OCI-LY1 (cell line): ENCODE data around the gene FN1.

Experiments
- H2AFZ ChIP-seq: fragments of 200-600 bp; sonication (generic), shearing (Covaris generic); 2 replicates; pipeline ENCODE4 v1.6.0; 2014; ENCODE audit warnings: antibody characterized with exemption, mild to moderate bottlenecking, low read length
- H3F3A ChIP-seq: fragments of 200-600 bp; sonication (generic), shearing (Covaris generic); 2 replicates; pipeline ENCODE4 v1.6.0; 2014; ENCODE audit warnings: mild to moderate bottlenecking, antibody characterized with exemption, low read length, moderate library complexity; ENCODE audit not compliant: insufficient read depth
- H3K27ac ChIP-seq: fragments of 200-600 bp; sonication (generic); 2 replicates; pipeline ENCODE4 v1.5.1; 2014; ENCODE audit warnings: low read length, mixed run types, mild to moderate bottlenecking, low read depth; ENCODE audit not compliant: poor library complexity, severe bottlenecking
- H3K27me3 ChIP-seq: fragments of 200-600 bp; sonication (generic); 2 replicates; pipeline ENCODE4 v1.6.0; 2014; ENCODE audit warnings: antibody characterized with exemption, mild to moderate bottlenecking, low read length, moderate library complexity; ENCODE audit not compliant: insufficient read depth
- H3K36me3 ChIP-seq: fragments of 200-600 bp; sonication (generic); 2 replicates; pipeline ENCODE4 v1.6.1; 2014; ENCODE audit warnings: mild to moderate bottlenecking, antibody characterized with exemption, low read length, moderate library complexity, mixed read lengths; ENCODE audit not compliant: insufficient read depth
- H3K4me1 ChIP-seq: fragments of 200-600 bp; sonication (generic); 2 replicates; pipeline ENCODE4 v1.5.1; 2014; ENCODE audit warnings: mild to moderate bottlenecking, low read length, moderate library complexity; ENCODE audit not compliant: insufficient read depth, severe bottlenecking
- H3K4me2 ChIP-seq: fragments of 200-600 bp; sonication (generic), shearing (Covaris generic); 2 replicates; pipeline ENCODE4 v1.6.1; 2014; ENCODE audit warnings: low read length
- H3K4me3 ChIP-seq: fragments of 200-600 bp; sonication (generic); 2 replicates; pipeline ENCODE4 v1.5.1; 2014; ENCODE audit warnings: low read length, low read depth, mild to moderate bottlenecking, mixed read lengths; ENCODE audit not compliant: poor library complexity, severe bottlenecking
- H3K79me2 ChIP-seq: fragments of 200-600 bp; shearing (Covaris generic); 2 replicates; pipeline ENCODE4 v1.6.1; 2016; ENCODE audit warnings: mixed run types, low read length, mixed read lengths; ENCODE audit not compliant: insufficient read depth
- H3K9ac ChIP-seq: fragments of 200-600 bp; sonication (generic), shearing (Covaris generic); 2 replicates; pipeline ENCODE4 v1.6.1; 2014; ENCODE audit warnings: mild to moderate bottlenecking, low read length, mixed read lengths
- H3K9me2 ChIP-seq: fragments of 200-600 bp; sonication (generic), shearing (Covaris generic); 2 replicates; pipeline ENCODE4 v1.6.1; 2014; ENCODE audit warnings: low read depth, mild to moderate bottlenecking, low read length, mixed read lengths
- H3K9me3 ChIP-seq: fragments of 200-600 bp; shearing (Covaris generic); 2 replicates; pipeline ENCODE4 v1.6.1; 2014; ENCODE audit warnings: low read length, mixed read lengths
- H4K20me1 ChIP-seq: fragments of 200-600 bp; sonication (generic), shearing (Covaris generic); 2 replicates; pipeline ENCODE4 v1.6.0; 2016; ENCODE audit warnings: mild to moderate bottlenecking, low read length; ENCODE audit not compliant: insufficient read depth
- EZH2 ChIP-seq: fragments of 200-600 bp; sonication (generic), shearing (Covaris generic); IDR thresholded peaks from 2 replicates; pipeline ENCODE4 v1.8.0; 2017; ENCODE audit warnings: borderline replicate concordance, mixed run types, mild to moderate bottlenecking, antibody characterized with exemption, low read length, moderate library complexity, mixed read lengths
- TF ChIP-seq, protein P1 (sequence below): fragments of 200-600 bp; sonication (generic), shearing (Covaris generic); IDR thresholded peaks from 2 replicates; pipeline ENCODE4 v1.5.1; 2017; ENCODE audit warnings: mild to moderate bottlenecking, antibody characterized with exemption, low read length, moderate library complexity, mixed read lengths

Gene FN1

GRCh38 chr2:215372968-215373649, 62.8 kb downstream of the FN1 start:
- Histone ChIP-seq H3K79me2 (no peaks in the 10 kb centered on the region), H3K9me3 (no peaks in the 10 kb centered on the region), H2AFZ (no peak overlapping the region), H3K4me2 (no peak overlapping the region), H3K9me2 (no peaks in the 10 kb centered on the region), H3K4me3 (no peak overlapping the region), H3K9ac (no peak overlapping the region), H3K4me1 (no peaks in the 10 kb centered on the region), H3K27ac (no peak overlapping the region), H3F3A (no peaks in the 10 kb centered on the region), H4K20me1 (no peaks in the 10 kb centered on the region), H3K36me3 (peaks cover 12% of the 10 kb centered on the region), H3K27me3 (no peaks in the 10 kb centered on the region)
- TF ChIP-seq, protein P1, sequence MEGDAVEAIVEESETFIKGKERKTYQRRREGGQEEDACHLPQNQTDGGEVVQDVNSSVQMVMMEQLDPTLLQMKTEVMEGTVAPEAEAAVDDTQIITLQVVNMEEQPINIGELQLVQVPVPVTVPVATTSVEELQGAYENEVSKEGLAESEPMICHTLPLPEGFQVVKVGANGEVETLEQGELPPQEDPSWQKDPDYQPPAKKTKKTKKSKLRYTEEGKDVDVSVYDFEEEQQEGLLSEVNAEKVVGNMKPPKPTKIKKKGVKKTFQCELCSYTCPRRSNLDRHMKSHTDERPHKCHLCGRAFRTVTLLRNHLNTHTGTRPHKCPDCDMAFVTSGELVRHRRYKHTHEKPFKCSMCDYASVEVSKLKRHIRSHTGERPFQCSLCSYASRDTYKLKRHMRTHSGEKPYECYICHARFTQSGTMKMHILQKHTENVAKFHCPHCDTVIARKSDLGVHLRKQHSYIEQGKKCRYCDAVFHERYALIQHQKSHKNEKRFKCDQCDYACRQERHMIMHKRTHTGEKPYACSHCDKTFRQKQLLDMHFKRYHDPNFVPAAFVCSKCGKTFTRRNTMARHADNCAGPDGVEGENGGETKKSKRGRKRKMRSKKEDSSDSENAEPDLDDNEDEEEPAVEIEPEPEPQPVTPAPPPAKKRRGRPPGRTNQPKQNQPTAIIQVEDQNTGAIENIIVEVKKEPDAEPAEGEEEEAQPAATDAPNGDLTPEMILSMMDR: no peak
- no peak for TF ChIP-seq EZH2

DNA sequence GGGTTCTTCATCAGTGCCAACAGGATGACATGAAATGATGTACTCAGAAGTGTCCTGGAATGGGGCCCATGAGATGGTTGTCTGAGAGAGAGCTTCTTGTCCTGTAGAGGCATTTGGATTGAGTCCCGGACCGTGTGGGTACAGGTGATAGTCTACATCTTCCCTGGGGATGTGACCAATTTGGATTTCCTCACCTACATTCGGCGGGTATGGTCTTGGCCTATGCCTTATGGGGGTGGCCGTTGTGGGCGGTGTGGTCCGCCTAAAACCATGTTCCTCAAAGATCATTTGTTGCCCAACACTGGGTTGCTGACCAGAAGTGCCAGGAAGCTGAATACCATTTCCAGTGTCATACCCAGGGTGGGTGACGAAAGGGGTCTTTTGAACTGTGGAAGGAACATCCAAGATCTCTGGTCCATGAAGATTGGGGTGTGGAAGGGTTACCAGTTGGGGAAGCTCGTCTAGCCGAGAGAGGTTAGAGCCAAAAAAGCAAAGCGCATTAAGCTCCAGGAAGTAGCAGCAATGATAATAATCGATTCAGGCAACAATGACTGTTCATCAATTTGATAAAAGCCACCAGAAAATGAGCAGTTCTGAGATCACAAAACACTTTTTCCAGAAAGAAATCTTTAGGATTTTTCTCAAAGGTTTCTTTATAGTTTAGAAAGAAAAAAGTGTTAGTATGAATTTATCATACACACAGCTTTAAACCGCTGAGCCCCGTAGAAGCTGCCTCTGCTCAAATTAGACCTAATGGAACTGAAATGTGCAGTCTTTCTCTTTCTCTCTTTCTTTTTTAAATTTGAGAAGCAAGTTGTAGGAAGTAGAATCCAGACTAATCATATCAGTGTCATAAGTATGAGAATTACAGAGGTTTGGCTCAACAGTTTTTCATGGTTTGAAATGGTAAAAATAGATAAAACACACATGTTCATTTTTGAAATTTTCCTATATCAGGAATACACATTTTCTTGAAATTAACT, 63.7 kb downstream of the FN1 start:
- Histone ChIP-seq H4K20me1 (no peaks in the 10 kb centered on the region), H3K79me2 (no peaks in the 10 kb centered on the region), H3K27ac (no peak overlapping the region), H3K9me3 (no peaks in the 10 kb centered on the region), H3K27me3 (no peaks in the 10 kb centered on the region), H3K36me3 (peaks cover 17% of the 10 kb centered on the region), H3K4me2 (no peak overlapping the region), H3K4me3 (no peak overlapping the region), H2AFZ (no peak overlapping the region), H3K9me2 (no peaks in the 10 kb centered on the region), H3F3A (no peaks in the 10 kb centered on the region), H3K4me1 (no peaks in the 10 kb centered on the region), H3K9ac (no peak overlapping the region)
- no peak for TF ChIP-seq EZH2
- TF ChIP-seq, protein P1: no peak

GRCh38 chr2:215370112-215370965, 65.5 kb downstream of the FN1 start:
- Histone ChIP-seq H3K9me2 (no peaks in the 10 kb centered on the region), H3K4me3 (no peak overlapping the region), H3K36me3 (peaks cover 29% of the 10 kb centered on the region), H3K27me3 (no peaks in the 10 kb centered on the region), H3K9me3 (no peaks in the 10 kb centered on the region), H3K79me2 (no peaks in the 10 kb centered on the region), H4K20me1 (no peaks in the 10 kb centered on the region), H3K4me1 (no peaks in the 10 kb centered on the region), H3K27ac (no peak overlapping the region), H3K9ac (no peak overlapping the region), H2AFZ (no peak overlapping the region), H3K4me2 (no peak overlapping the region), H3F3A (no peaks in the 10 kb centered on the region)
- TF ChIP-seq, protein P1: no peak
- TF ChIP-seq EZH2: no peak
